ENCODE data around the gene MAU2.
A peak's percentile ranks its signal among the peaks of the same experiment; 100 is the strongest.

Gene MAU2

GRCh38 chr19:19308373-19308772 lies 12.3 kb upstream of the MAU2 start:
- DNase-seq = no peak

GRCh38 chr19:19315444-19315843 lies 5.2 kb upstream of the MAU2 start:
- no peak for DNase-seq

- no peak for DNase-seq
Observed at GRCh38 chr19:19316082-19316481, 4.5 kb upstream of the MAU2 start.

- DNase-seq = no peak
Observed at GRCh38 chr19:19319732-19320360, 783 bp upstream of the MAU2 start.

- peak in 1 of 2 experiments; percentile 35 for DNase-seq
Observed at GRCh38 chr19:19321141-19321577, 530 bp downstream of the MAU2 start.

GRCh38 chr19:19324059-19324770 lies 3.6 kb downstream of the MAU2 start:
- DNase-seq = no peak

- DNase-seq = no peak
Observed at GRCh38 chr19:19327672-19328071, 7.0 kb downstream of the MAU2 start.

- DNase-seq = no peak
Observed at GRCh38 chr19:19329126-19329525, 8.5 kb downstream of the MAU2 start.

- DNase-seq = no peak
Observed at GRCh38 chr19:19334063-19334988, 13.7 kb downstream of the MAU2 start.

GRCh38 chr19:19334989-19335344 lies 14.3 kb downstream of the MAU2 start:
- DNase-seq = no peak

- DNase-seq = no peak
Observed at GRCh38 chr19:19335408-19336158, 15.0 kb downstream of the MAU2 start.

GRCh38 chr19:19336597-19336996 lies 16.0 kb downstream of the MAU2 start:
- no peak for DNase-seq

GRCh38 chr19:19337120-19337519 lies 16.5 kb downstream of the MAU2 start:
- DNase-seq = no peak

- no peak for DNase-seq
Observed at GRCh38 chr19:19338082-19338481, 17.5 kb downstream of the MAU2 start.

GRCh38 chr19:19341026-19341425 lies 20.4 kb downstream of the MAU2 start:
- no peak for DNase-seq

- DNase-seq = peak in 1 of 2 experiments; percentile 35
Observed at GRCh38 chr19:19342086-19343015, 21.7 kb downstream of the MAU2 start.

- no peak for DNase-seq
Observed at GRCh38 chr19:19343016-19343362, 22.4 kb downstream of the MAU2 start.

GRCh38 chr19:19343762-19344161 lies 23.1 kb downstream of the MAU2 start:
- no peak for DNase-seq

GRCh38 chr19:19345232-19345631 lies 24.6 kb downstream of the MAU2 start:
- DNase-seq = no peak

- DNase-seq = no peak
Observed at GRCh38 chr19:19345970-19346369, 25.3 kb downstream of the MAU2 start.

- DNase-seq = no peak
Observed at GRCh38 chr19:19347401-19348110, 26.9 kb downstream of the MAU2 start.
